ENCODE results near the gene DDAH1.
"Not testable (repeated sequence)": the region's sequence is repeated elsewhere in the genome, so short reads cannot be mapped to it uniquely, and the experiment has no call there.

DDAH1 gene

DNA sequence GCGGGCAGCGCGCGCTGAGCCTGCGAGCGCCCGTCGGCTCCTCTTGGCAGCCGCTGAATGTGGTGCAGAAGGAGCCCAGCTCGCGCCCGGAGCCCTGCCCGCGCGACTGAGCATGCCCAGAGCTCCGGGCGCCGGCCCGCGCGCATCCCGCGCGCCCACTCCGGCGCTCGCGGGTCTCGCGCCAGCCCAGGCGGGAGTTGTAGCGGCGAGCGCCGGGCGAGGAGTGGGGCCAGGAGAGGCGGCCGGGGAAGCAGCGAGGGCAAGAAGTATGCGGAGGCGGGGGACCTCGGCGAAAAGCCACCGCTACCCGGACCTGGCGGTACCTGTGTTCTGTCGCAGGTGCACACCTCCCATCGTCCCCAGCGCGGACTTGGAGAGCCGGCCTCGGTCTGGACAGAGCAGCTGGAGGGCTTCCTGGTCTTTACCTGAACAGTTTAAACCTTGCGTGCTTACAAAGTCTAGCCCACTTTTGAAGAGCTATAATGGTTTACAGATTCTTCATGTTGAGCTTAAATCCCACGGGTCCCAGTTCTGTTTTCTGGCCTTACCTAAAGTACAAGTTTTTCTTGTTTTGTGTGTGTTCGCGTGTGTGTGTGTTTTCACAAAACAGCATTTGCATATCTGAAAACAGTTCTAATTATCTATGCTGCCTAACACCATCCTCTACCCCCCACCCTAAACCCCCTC is at the start of gene DDAH1:
Gene DDAH1, minus strand, starts transcription at position 61 of the 687 bp plus-strand sequence. CDS start 114 bp downstream, outside the sequence.
- TF ChIP-seq, protein P1, sequence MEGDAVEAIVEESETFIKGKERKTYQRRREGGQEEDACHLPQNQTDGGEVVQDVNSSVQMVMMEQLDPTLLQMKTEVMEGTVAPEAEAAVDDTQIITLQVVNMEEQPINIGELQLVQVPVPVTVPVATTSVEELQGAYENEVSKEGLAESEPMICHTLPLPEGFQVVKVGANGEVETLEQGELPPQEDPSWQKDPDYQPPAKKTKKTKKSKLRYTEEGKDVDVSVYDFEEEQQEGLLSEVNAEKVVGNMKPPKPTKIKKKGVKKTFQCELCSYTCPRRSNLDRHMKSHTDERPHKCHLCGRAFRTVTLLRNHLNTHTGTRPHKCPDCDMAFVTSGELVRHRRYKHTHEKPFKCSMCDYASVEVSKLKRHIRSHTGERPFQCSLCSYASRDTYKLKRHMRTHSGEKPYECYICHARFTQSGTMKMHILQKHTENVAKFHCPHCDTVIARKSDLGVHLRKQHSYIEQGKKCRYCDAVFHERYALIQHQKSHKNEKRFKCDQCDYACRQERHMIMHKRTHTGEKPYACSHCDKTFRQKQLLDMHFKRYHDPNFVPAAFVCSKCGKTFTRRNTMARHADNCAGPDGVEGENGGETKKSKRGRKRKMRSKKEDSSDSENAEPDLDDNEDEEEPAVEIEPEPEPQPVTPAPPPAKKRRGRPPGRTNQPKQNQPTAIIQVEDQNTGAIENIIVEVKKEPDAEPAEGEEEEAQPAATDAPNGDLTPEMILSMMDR (conservative IDR thresholded peaks at IDR 0.05; ENCODE audit: low read depth) = no peak
- CTCF ChIA-PET = interaction anchor here (0.5 to 2.1 kb wide), 4 partner anchors 21 to 228 kb away, joined by 3 to 7 read pairs (median 4); partner anchors contain the start of gene CCN1
- H3K27ac ChIP-seq = peak within 1 kb of the TSS; percentile 60
- peak; percentile 54 for DNase-seq (ENCODE audit: low spot score)
- POLR2A ChIA-PET (ENCODE audit: low non-redundant PET) = interaction anchor here (1.0 kb wide), 1 partner anchor 15 kb away, joined by 4 read pairs; no protein-coding TSS in a partner anchor

DNA sequence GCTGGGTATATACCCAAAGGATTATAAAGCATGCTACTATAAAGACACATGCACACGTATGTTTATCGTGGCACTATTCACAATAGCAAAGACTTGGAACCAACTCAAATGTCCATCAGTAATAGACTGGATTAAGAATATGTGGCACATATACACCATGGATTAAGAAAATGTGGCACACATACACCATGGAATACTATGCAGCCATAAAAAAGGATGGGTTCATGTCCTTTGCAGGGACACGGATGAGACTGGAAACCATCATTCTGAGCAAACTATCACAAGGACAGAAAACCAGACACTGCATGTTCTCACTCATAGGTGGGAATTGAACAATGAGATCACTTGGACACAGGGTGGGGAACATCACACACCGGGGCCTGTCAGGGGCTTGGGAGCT is 49.0 kb upstream of the DDAH1 start:
- CTCF ChIA-PET; POLR2A ChIA-PET (ENCODE audit: low non-redundant PET); DNase-seq (ENCODE audit: low spot score); H3K27ac ChIP-seq: not testable (repeated sequence)

DNA sequence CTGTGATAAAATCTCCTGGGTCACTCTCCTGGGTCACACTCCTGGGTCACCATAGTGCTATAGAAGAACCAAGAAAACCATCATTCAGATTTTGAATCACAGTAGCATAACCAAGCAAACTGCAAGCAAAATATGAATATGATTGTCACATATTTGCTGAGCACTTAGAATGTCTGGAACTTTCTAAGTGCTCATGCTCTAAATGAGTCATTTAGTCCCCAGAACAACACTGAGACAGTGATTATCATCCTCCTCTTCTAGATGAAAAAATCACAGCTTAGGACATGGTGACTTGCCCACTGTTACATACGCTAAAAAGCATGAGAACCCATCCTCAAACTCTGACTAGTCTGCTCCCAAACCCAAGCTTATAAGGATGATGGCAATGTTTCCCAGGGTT is 39.5 kb upstream of the DDAH1 start:
- no peak for DNase-seq (ENCODE audit: low spot score)
- CTCF ChIA-PET = interaction anchor here (0.8 kb wide), 1 partner anchor 160 kb away, joined by 3 read pairs; no protein-coding TSS in a partner anchor
- H3K27ac ChIP-seq = no peak overlapping the region
- POLR2A ChIA-PET (ENCODE audit: low non-redundant PET) = no interaction called here
- TF ChIP-seq, protein P1 (conservative IDR thresholded peaks at IDR 0.05; ENCODE audit: low read depth) = no peak

DNA sequence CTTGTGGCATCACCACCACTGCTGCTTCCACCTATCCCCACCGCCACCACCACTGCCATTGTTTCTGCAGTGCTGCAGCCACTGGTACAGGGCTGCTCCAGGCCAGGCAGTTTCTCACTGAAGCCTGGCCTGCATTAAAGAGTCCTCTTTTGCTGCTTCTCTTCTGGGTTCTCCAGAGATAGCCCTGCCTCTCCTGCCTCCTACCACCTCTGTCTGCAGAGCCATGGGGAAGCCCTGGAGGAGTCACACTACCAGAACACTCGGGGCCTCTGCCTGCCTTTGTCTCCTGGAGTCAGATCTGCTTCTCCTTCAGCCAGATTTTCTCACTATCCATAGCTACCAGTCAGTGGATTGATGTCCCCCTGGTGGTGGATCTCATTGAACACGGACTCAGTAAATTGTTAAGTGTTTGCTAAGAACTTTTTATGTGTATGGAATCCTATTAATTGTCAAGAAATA is 37.7 kb upstream of the DDAH1 start:
- ChIA-PET CTCF (interaction anchor here (0.5 to 0.7 kb wide), 3 partner anchors 198 to 338 kb away, joined by 3 to 4 read pairs (median 3); no protein-coding TSS in a partner anchor), POLR2A (ENCODE audit: low non-redundant PET) (no interaction called here)
- TF ChIP-seq, protein P1 (conservative IDR thresholded peaks at IDR 0.05; ENCODE audit: low read depth) = 0 out of 2 replicates have a peak, but pooled peaks have one; percentile 15
- H3K27ac ChIP-seq = no peak overlapping the region
- peak; percentile 37 for DNase-seq (ENCODE audit: low spot score)

DNA sequence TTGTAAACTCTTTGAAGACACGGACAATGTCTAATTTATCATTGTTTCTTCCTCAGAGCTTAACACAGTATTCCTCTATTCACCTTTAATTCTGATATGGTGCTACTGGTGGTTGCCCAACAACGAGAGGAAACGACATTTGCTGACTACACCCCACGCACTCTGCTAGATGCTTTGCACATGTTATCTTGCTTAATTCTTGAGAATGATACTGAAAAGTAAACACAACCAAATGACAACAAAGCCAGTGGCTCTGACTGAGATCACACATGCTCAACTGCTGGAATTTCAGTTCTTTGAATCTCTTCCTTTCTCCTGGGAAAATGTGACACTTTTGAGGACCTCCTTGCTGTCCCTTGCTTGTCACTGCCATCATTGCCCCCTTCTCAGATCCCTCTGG is 37.2 kb upstream of the DDAH1 start:
- CTCF ChIA-PET = interaction anchor here (0.5 to 0.8 kb wide), 2 partner anchors 337 to 432 kb away, joined by 3 read pairs; no protein-coding TSS in a partner anchor
- H3K27ac ChIP-seq = no peak overlapping the region
- POLR2A ChIA-PET (ENCODE audit: low non-redundant PET) = no interaction called here
- DNase-seq (ENCODE audit: low spot score) = no peak
- TF ChIP-seq, protein P1 (conservative IDR thresholded peaks at IDR 0.05; ENCODE audit: low read depth) = no peak

DNA sequence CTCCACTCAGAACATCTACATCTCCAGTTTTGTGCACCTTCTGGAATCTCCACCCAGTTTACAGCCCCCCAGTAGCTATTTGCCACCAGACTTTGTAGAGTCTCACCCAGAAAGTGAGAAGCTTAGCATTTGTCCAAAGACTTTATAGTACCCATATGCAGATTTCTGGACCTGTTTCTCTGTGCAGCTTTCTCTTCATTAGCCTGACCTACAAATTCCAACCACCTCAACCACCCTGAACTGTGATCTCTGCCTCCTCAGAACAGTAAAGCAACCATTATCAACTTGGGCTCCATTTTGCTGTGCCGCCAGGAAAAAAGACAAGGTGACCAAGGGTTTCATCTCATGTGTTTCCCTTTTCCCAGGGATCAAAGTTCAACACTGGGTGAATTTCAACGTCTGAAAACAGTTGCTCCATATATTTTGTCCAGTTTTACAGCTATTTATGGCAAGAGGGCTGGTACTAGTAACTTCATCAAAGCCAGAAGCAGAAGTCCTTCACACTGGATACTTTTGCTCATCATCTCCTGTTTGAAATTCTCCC is 36.5 kb upstream of the DDAH1 start:
- CTCF ChIA-PET = interaction anchor here (0.8 kb wide), 1 partner anchor 431 kb away, joined by 3 read pairs; no protein-coding TSS in a partner anchor
- DNase-seq (ENCODE audit: low spot score) = no peak
- POLR2A ChIA-PET (ENCODE audit: low non-redundant PET) = no interaction called here
- no peak overlapping the region for H3K27ac ChIP-seq
- TF ChIP-seq, protein P1 (conservative IDR thresholded peaks at IDR 0.05; ENCODE audit: low read depth) = no peak

Measured in RWPE1 (cell line).